ENCODE data around the gene CDC14B.

The CDC14B gene

GRCh38 chr9:96493757-96494156 is 125.9 kb downstream of the CDC14B start:
- Histone ChIP-seq H3K36me3 (ENCODE audit: low read length) (no peaks in the 10 kb centered on the region), H2AFZ (ENCODE audit: low read depth, low read length, severe bottlenecking) (no peak overlapping the region), H3K4me2 (ENCODE audit: low read depth, low read length, poor library complexity, severe bottlenecking) (no peak overlapping the region), H3K79me2 (ENCODE audit: insufficient read depth, low read length) (no peaks in the 10 kb centered on the region), H4K20me1 (ENCODE audit: low read depth, low read length) (no peaks in the 10 kb centered on the region), H3K27ac (ENCODE audit: low read depth, low read length) (no peak overlapping the region), H3K9ac (ENCODE audit: low read length) (no peak overlapping the region), H3K4me3 (ENCODE audit: insufficient read depth, low read length, poor library complexity, severe bottlenecking) (no peak overlapping the region), H3K9me2 (replicated peaks; ENCODE audit: insufficient read depth, low read length) (no peaks in the 10 kb centered on the region), H3K27me3 (ENCODE audit: low read length) (no peaks in the 10 kb centered on the region), H3F3A (ENCODE audit: insufficient read depth) (no peaks in the 10 kb centered on the region), H3K9me3 (ENCODE audit: insufficient read depth, low read length) (no peaks in the 10 kb centered on the region)
- TF ChIP-seq, protein P1, sequence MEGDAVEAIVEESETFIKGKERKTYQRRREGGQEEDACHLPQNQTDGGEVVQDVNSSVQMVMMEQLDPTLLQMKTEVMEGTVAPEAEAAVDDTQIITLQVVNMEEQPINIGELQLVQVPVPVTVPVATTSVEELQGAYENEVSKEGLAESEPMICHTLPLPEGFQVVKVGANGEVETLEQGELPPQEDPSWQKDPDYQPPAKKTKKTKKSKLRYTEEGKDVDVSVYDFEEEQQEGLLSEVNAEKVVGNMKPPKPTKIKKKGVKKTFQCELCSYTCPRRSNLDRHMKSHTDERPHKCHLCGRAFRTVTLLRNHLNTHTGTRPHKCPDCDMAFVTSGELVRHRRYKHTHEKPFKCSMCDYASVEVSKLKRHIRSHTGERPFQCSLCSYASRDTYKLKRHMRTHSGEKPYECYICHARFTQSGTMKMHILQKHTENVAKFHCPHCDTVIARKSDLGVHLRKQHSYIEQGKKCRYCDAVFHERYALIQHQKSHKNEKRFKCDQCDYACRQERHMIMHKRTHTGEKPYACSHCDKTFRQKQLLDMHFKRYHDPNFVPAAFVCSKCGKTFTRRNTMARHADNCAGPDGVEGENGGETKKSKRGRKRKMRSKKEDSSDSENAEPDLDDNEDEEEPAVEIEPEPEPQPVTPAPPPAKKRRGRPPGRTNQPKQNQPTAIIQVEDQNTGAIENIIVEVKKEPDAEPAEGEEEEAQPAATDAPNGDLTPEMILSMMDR (IDR thresholded peaks at IDR 0.05; ENCODE audit: insufficient read depth, low read length, poor library complexity, severe bottlenecking) = no peak
- no peak for TF ChIP-seq EZH2phosphoT487 (conservative IDR thresholded peaks at IDR 0.05; ENCODE audit: low read length)

GRCh38 chr9:96492993-96493531 is 126.6 kb downstream of the CDC14B start:
- H3K36me3 ChIP-seq (ENCODE audit: low read length) = no peaks in the 10 kb centered on the region
- H4K20me1 ChIP-seq (ENCODE audit: low read depth, low read length) = no peaks in the 10 kb centered on the region
- H2AFZ ChIP-seq (ENCODE audit: low read depth, low read length, severe bottlenecking) = no peak overlapping the region
- no peak overlapping the region for H3K27ac ChIP-seq (ENCODE audit: low read depth, low read length)
- H3F3A ChIP-seq (ENCODE audit: insufficient read depth) = no peaks in the 10 kb centered on the region
- H3K9me2 ChIP-seq (replicated peaks; ENCODE audit: insufficient read depth, low read length) = no peaks in the 10 kb centered on the region
- no peaks in the 10 kb centered on the region for H3K79me2 ChIP-seq (ENCODE audit: insufficient read depth, low read length)
- TF ChIP-seq, protein P1 (IDR thresholded peaks at IDR 0.05; ENCODE audit: insufficient read depth, low read length, poor library complexity, severe bottlenecking) = no peak
- no peak for TF ChIP-seq EZH2phosphoT487 (conservative IDR thresholded peaks at IDR 0.05; ENCODE audit: low read length)
- no peak overlapping the region for H3K4me2 ChIP-seq (ENCODE audit: low read depth, low read length, poor library complexity, severe bottlenecking)
- no peak overlapping the region for H3K4me3 ChIP-seq (ENCODE audit: insufficient read depth, low read length, poor library complexity, severe bottlenecking)
- H3K9ac ChIP-seq (ENCODE audit: low read length) = no peak overlapping the region
- H3K9me3 ChIP-seq (ENCODE audit: insufficient read depth, low read length) = no peaks in the 10 kb centered on the region
- H3K27me3 ChIP-seq (ENCODE audit: low read length) = no peaks in the 10 kb centered on the region

- Histone ChIP-seq H3K9me2 (replicated peaks; ENCODE audit: insufficient read depth, low read length) (no peaks in the 10 kb centered on the region), H3K27me3 (ENCODE audit: low read length) (no peaks in the 10 kb centered on the region), H3K4me2 (ENCODE audit: low read depth, low read length, poor library complexity, severe bottlenecking) (no peak overlapping the region), H3K36me3 (ENCODE audit: low read length) (no peaks in the 10 kb centered on the region), H2AFZ (ENCODE audit: low read depth, low read length, severe bottlenecking) (no peak overlapping the region), H3K9me3 (ENCODE audit: insufficient read depth, low read length) (no peaks in the 10 kb centered on the region), H3K4me3 (ENCODE audit: insufficient read depth, low read length, poor library complexity, severe bottlenecking) (no peak overlapping the region), H3K79me2 (ENCODE audit: insufficient read depth, low read length) (no peaks in the 10 kb centered on the region), H4K20me1 (ENCODE audit: low read depth, low read length) (no peaks in the 10 kb centered on the region), H3K27ac (ENCODE audit: low read depth, low read length) (no peak overlapping the region), H3F3A (ENCODE audit: insufficient read depth) (no peaks in the 10 kb centered on the region), H3K9ac (ENCODE audit: low read length) (no peak overlapping the region)
- TF ChIP-seq EZH2phosphoT487 (conservative IDR thresholded peaks at IDR 0.05; ENCODE audit: low read length) = no peak
- TF ChIP-seq, protein P1 (IDR thresholded peaks at IDR 0.05; ENCODE audit: insufficient read depth, low read length, poor library complexity, severe bottlenecking) = no peak
Observed at GRCh38 chr9:96491880-96492525, 127.6 kb downstream of the CDC14B start.
